Stimulated activated CD4-positive, alpha-beta T cell treated with anti-CD3 and anti-CD28 coated beads, TNF-alpha, amount 100 ng/mL, for 4 hours (primary cell): ENCODE data around the gene PLEKHO2.
"Not testable (repeated sequence)": the region's sequence is repeated elsewhere in the genome, so short reads cannot be mapped to it uniquely, and the experiment has no call there.

Experiments used
- DNase-seq, 3 experiments: peaks; one replicate each; pipeline ENCODE4 v3.0.0-alpha.2; 2020; ENCODE audit warnings: low read depth in 3 of 3

The PLEKHO2 gene

GRCh38 chr15:64841344-64842095 lies at the start of gene PLEKHO2:
PLEKHO2 (plus strand) TSS chr15:64841915; CDS start chr15:64842017, 102 bp downstream.
- peak; percentile 65 to 76 (median 73) for DNase-seq

- DNase-seq: no peak
Observed at GRCh38 chr15:64792282-64792681, 49.4 kb upstream of the PLEKHO2 start.

GRCh38 chr15:64795299-64795698 lies 46.4 kb upstream of the PLEKHO2 start:
- DNase-seq: not testable (repeated sequence)

- not testable (repeated sequence) for DNase-seq
Observed at GRCh38 chr15:64795921-64796320, 45.8 kb upstream of the PLEKHO2 start.

- DNase-seq: not testable (repeated sequence)
Observed at GRCh38 chr15:64798905-64799304, 42.8 kb upstream of the PLEKHO2 start.

GRCh38 chr15:64800476-64800875 lies 41.2 kb upstream of the PLEKHO2 start:
- no peak for DNase-seq

- DNase-seq: no peak
Observed at GRCh38 chr15:64803526-64803925, 38.2 kb upstream of the PLEKHO2 start.

- no peak for DNase-seq
Observed at GRCh38 chr15:64804619-64805018, 37.1 kb upstream of the PLEKHO2 start.

GRCh38 chr15:64806509-64806908 lies 35.2 kb upstream of the PLEKHO2 start:
- DNase-seq: no peak

- no peak for DNase-seq
Observed at GRCh38 chr15:64807051-64807749, 34.5 kb upstream of the PLEKHO2 start.

- DNase-seq: no peak
Observed at GRCh38 chr15:64807751-64808222, 33.9 kb upstream of the PLEKHO2 start.

GRCh38 chr15:64808785-64809453 lies 32.8 kb upstream of the PLEKHO2 start:
- DNase-seq: no peak

GRCh38 chr15:64809649-64810496 lies 31.8 kb upstream of the PLEKHO2 start:
- peak; percentile 41 to 46 (median 43) for DNase-seq

- no peak for DNase-seq
Observed at GRCh38 chr15:64810497-64811326, 31.0 kb upstream of the PLEKHO2 start.

- DNase-seq: no peak
Observed at GRCh38 chr15:64813075-64813474, 28.6 kb upstream of the PLEKHO2 start.

GRCh38 chr15:64814283-64814682 lies 27.4 kb upstream of the PLEKHO2 start:
- DNase-seq: not testable (repeated sequence)

GRCh38 chr15:64814965-64815364 lies 26.8 kb upstream of the PLEKHO2 start:
- DNase-seq: not testable (repeated sequence)

GRCh38 chr15:64816452-64816851 lies 25.3 kb upstream of the PLEKHO2 start:
- no peak for DNase-seq

GRCh38 chr15:64824929-64825430 lies 16.7 kb upstream of the PLEKHO2 start:
- DNase-seq: no peak
